Heart right ventricle (tissue), 16 donors: ENCODE data around the gene KRR1. TPM values are rescaled to one million over a fixed set of nuclear protein-coding genes. Genes with fewer than 3 reads are reported as not detected.

Experiments
- ATAC-seq, 8 donors: fragments of 200-7000 bp; cut with Tn5 transposase; one replicate each; pipeline ENCODE4 v1.9.1; 2020; ENCODE audit warnings: mild to moderate bottlenecking in 8 of 8, moderate library complexity in 8 of 8, moderate number of reproducible peaks in 1 of 8
- DNase-seq, 2 donors: peaks; one replicate each; pipeline ENCODE4 v3.0.0-alpha.2; 2020
- H3K27ac ChIP-seq, 10 donors: fragments of 200-600 bp; sonication (generic) in 2 of 10; one replicate each; pipeline versions ENCODE4 v1.5.0 to v1.8.0; 2020 to 2022; ENCODE audit warnings: mild to moderate bottlenecking in 3 of 10
- H3K27me3 ChIP-seq, 7 donors: fragments of 200-600 bp; one replicate each; pipeline ENCODE4 v1.8.0; 2021 to 2022; ENCODE audit warnings: mild to moderate bottlenecking in 2 of 7
- H3K36me3 ChIP-seq, 9 donors: fragments of 200-600 bp; sonication (generic) in 1 of 9; one replicate each; pipeline versions ENCODE4 v1.5.0 to v1.8.0; 2020 to 2022; ENCODE audit warnings: mild to moderate bottlenecking in 2 of 9
- H3K4me1 ChIP-seq, 9 donors: fragments of 200-600 bp; sonication (generic) in 1 of 9; one replicate each; pipeline versions ENCODE4 v1.5.0 to v1.8.0; 2020 to 2022; ENCODE audit warnings: mild to moderate bottlenecking in 4 of 9
- H3K4me3 ChIP-seq, 10 donors: fragments of 200-600 bp; sonication (generic) in 2 of 10; one replicate each; pipeline versions ENCODE4 v1.5.0 to v1.8.0; 2020 to 2022; ENCODE audit warnings: mild to moderate bottlenecking in 7 of 10, moderate library complexity in 2 of 10
- H3K9me3 ChIP-seq, 11 donors: fragments of 200-600 bp in 10 of 11; sonication (generic) in 2 of 11; one replicate each; pipeline versions ENCODE4 v1.5.0 to v1.8.0; 2013 to 2022; ENCODE audit warnings: mild to moderate bottlenecking in 2 of 11, control low read depth in 1 of 11, moderate library complexity in 1 of 11
- CTCF ChIP-seq, 9 donors: fragments of 200-600 bp; sonication (generic) in 2 of 9; IDR thresholded peaks; one replicate each; pipeline versions ENCODE4 v1.5.0 to v1.8.0; 2021 to 2022; ENCODE audit warnings: antibody characterized with exemption in 9 of 9, mild to moderate bottlenecking in 5 of 9, moderate library complexity in 1 of 9
- WGBS, 2 donors: extraction: QIAGEN DNeasy Blood & Tissue Kit; methylation state at CpG; one replicate each; pipeline ENCODE4 v1.1.7; 2013; ENCODE audit warnings: inconsistent platforms in 1 of 2; 5-methylcytosine and 5-hydroxymethylcytosine counted together
- intact Hi-C, 10 donors: fragments of 100-400 bp; cut with DNase I; formaldehyde crosslinking; loops; one replicate each; pipeline versions ENCODE4 v1.11.1 to v1.14.2; 2022
- long read RNA-seq, 3 donors: library from polyadenylated mRNA; unstranded; transcript quantifications; one replicate each; pipeline ENCODE4 v2.0.0, GENCODE V29; 2020 to 2021
- polyA plus RNA-seq, 2 donors: library from polyadenylated mRNA; stranded (reverse); fragments of 200-250 nt; gene quantifications; one replicate each; pipeline ENCODE4 v1.2.3, GENCODE V29; 2013
- total RNA-seq, 10 donors: library from RNA; stranded (reverse); fragmentation: NEBNext Ultra II Directional in 3 of 10; extraction: Animal tissue kit (Norgen Biotek cat#: 25700) in 3 of 10; gene quantifications; one replicate each; pipeline versions ENCODE4 v1.2.1 to v1.2.4, GENCODE V29; 2021 to 2023
- donor health status: Arrhythmogenic right ventricular cardiomyopathy.
- donor health status: ischemic (EF 13 %, LVEDD 7.1; RV severe dilation, severe dysfunction).
- donor health status: healthy with polysubstance abuse.
- donor health status: DM: no; HTN: yes; CAD: no.
- donor health status: DM: no; HTN: no; CAD: no.
- donor health status: ischemic (EF 25% LVEDD 6.9; RV normal size, moderate dysfunction).
- donor health status: ischemic (EF 25% LVEDD 5.7; RV mildly dilated, moderate dysfunction).
- donor health status: healthy.
- donor health status: DM: yes; HTN: yes; CAD: no.
- donor health status: Ischemic cardiomyopathy.
- donor health status: ischemic (EF 35%, LVEDD 5.7; RV mildly dilated, moderate dysfunction).
- donor health status: nonischemic (EF 11% LVEDD 7.7; RV severe dilation, severe dysfunction).
- donor health status: DM: yes; HTN: yes; CAD: no.
- donor health status: PGD.
- donor health status: ischemic (EF 29% LVEDD 5.4; RV normal size, mild dysfunction).
- donor health status: nonischemic (EF 23%, LVEDD 6.1; RV moderate dilation, normal function).

The KRR1 gene
- total RNA-seq (10 to 100 TPM; 29.2 to 44.2 (median 33.1) TPM), polyA plus RNA-seq (10 to 100 TPM in 1 of 2 donors, 1 to 10 TPM in 1; 8.9 to 19.6 TPM)
- long read RNA-seq, donor 1, full-length matches to known transcripts = 9 of 12 reads
- long read RNA-seq, donor 1, partial matches to known transcripts = 0 of 12 reads
- long read RNA-seq, donor 1, other reads (novel, unspliced or antisense) = 3 of 12 reads
- long read RNA-seq, donor 2, full-length matches to known transcripts = 5 of 9 reads
- long read RNA-seq, donor 2, partial matches to known transcripts = 3 of 9 reads
- long read RNA-seq, donor 2, other reads (novel, unspliced or antisense) = 1 of 9 reads
- long read RNA-seq, donor 3, full-length matches to known transcripts = 6 of 23 reads
- long read RNA-seq, donor 3, partial matches to known transcripts = 2 of 23 reads
- long read RNA-seq, donor 3, other reads (novel, unspliced or antisense) = 15 of 23 reads

- H3K9me3 ChIP-seq = no peaks in the 10 kb centered on the region
- peak in 1 of 9 donors; percentile 23 for TF ChIP-seq CTCF (IDR thresholded peaks at IDR 0.05)
- H3K27ac ChIP-seq = peak within 1 kb of the TSS in 9 of 10 donors; percentile 46 to 85 (median 73)
- DNase-seq (peak; percentile 84 to 95), ATAC-seq (peak; percentile 99 to 100 (median 100))
- H3K4me1 ChIP-seq = peaks cover 0 to 32% (median 28%) of the 10 kb centered on the region in 9 donors
- 3 to 4% methylated on average over 47 of the region's 47 CpGs for WGBS, 2 donors
- H3K27me3 ChIP-seq = no peaks in the 10 kb centered on the region
- intact Hi-C loops = loop anchor here in 3 of 10 donors (1.0 to 10.0 kb wide), 6 partner anchors 121 to 1043 kb away; partner anchors contain the start of genes BBS10 (in 2 of the 3), PHLDA1 (in 2 of the 3), GLIPR1L2 (in 1 of the 3) and OSBPL8 (in 1 of the 3)
- H3K4me3 ChIP-seq = peak within 1 kb of the TSS; percentile 72 to 98 (median 78)
- peaks cover 0 to 19% (median 0%) of the 10 kb centered on the region in 9 donors for H3K36me3 ChIP-seq
Measured at GRCh38 chr12:75511116-75512048, at the start of gene KRR1. KRR1 (minus strand) TSS chr12:75511609; CDS start chr12:75511597, 12 bp downstream.

- DNase-seq = no peak
- TF ChIP-seq CTCF (IDR thresholded peaks at IDR 0.05) = peak in 8 of 9 donors; percentile 28 to 71 (median 50)
- no peak overlapping the region for H3K4me3 ChIP-seq
- intact Hi-C loops = loop anchor here in 3 of 10 donors (2.0 to 10.0 kb wide), 3 partner anchors 155 to 475 kb away; partner anchors contain the start of gene PHLDA1 (in 1 of the 3)
- peaks cover 0 to 22% (median 9%) of the 10 kb centered on the region in 9 donors for H3K4me1 ChIP-seq
- ATAC-seq = peak; percentile 67 to 86 (median 84)
- H3K27ac ChIP-seq = no peak overlapping the region
- H3K27me3 ChIP-seq = no peaks in the 10 kb centered on the region
- H3K36me3 ChIP-seq = no peaks in the 10 kb centered on the region
- 38 to 40% methylated on average over 2 of the region's 2 CpGs for WGBS, 2 donors
- H3K9me3 ChIP-seq = no peaks in the 10 kb centered on the region
Measured at GRCh38 chr12:75560167-75560566, 48.8 kb upstream of the KRR1 start.

GRCh38 chr12:75558287-75558686 is 46.9 kb upstream of the KRR1 start:
- Histone ChIP-seq H3K4me1 (peaks cover 0 to 20% (median 10%) of the 10 kb centered on the region in 9 donors), H3K27ac (peak overlapping the region in 2 of 10 donors; percentile 6 to 47), H3K9me3 (no peaks in the 10 kb centered on the region), H3K27me3 (no peaks in the 10 kb centered on the region), H3K4me3 (no peak overlapping the region), H3K36me3 (no peaks in the 10 kb centered on the region)
- 89 to 91% methylated on average over 3 of the region's 3 CpGs for WGBS, 2 donors
- DNase-seq (no peak), ATAC-seq (no peak)
- intact Hi-C loops = loop anchor here in 5 of 10 donors (2.0 to 10.0 kb wide), 2 partner anchors 471 to 477 kb away; partner anchors contain the start of gene PHLDA1 (in 4 of the 5)
- TF ChIP-seq CTCF (IDR thresholded peaks at IDR 0.05) = no peak
